Esophagus squamous epithelium (tissue), 4 donors: ENCODE measurements around the gene ASL.
"Not testable (repeated sequence)": the region's sequence is repeated elsewhere in the genome, so short reads cannot be mapped to it uniquely, and the experiment has no call there.

Experiments
- CTCF ChIP-seq, 6 experiments: fragments of 450-650 bp in 4 of 6; fragments of 200-600 bp in 2 of 6; sonication (generic) in 2 of 6; IDR thresholded peaks; one replicate each; pipeline ENCODE4 v1.5.1; 2016 to 2019; ENCODE audit warnings: antibody characterized with exemption in 6 of 6, mild to moderate bottlenecking in 4 of 6, moderate library complexity in 4 of 6
- POLR2A ChIP-seq, 4 donors: fragments of 450-650 bp; IDR thresholded peaks; one replicate each; pipeline ENCODE4 v1.6.1; 2017; ENCODE audit warnings: antibody characterized with exemption in 4 of 4, mild to moderate bottlenecking in 4 of 4, moderate library complexity in 3 of 4

- not testable (repeated sequence) for TF ChIP-seq POLR2A, CTCF (IDR thresholded peaks at IDR 0.05)
Measured at GRCh38 chr7:66124569-66124861, 48.9 kb downstream of the ASL start.
